Mesothelial cell of epicardium (in vitro differentiated cells): ENCODE measurements around the gene PNP. TPM values are rescaled to one million over a fixed set of nuclear protein-coding genes. Genes with fewer than 3 reads are reported as not detected.
"Not testable (repeated sequence)": the region's sequence is repeated elsewhere in the genome, so short reads cannot be mapped to it uniquely, and the experiment has no call there.

ENCODE experiments used
- DNase-seq, 2 experiments: peaks; one replicate each; pipeline ENCODE4 v3.0.0; 2021; ENCODE audit warnings: low spot score in 2 of 2; ENCODE audit not compliant: unreplicated experiment in 2 of 2
- H3K27ac Mint-ChIP-seq: 2 replicates; pipeline ENCODE4 v1.8.0; 2021; ENCODE audit warnings: mixed read lengths
- H3K27me3 Mint-ChIP-seq: 2 replicates; pipeline ENCODE4 v1.8.0; 2021; ENCODE audit warnings: low read depth, mixed read lengths
- H3K36me3 Mint-ChIP-seq: 2 replicates; pipeline ENCODE4 v1.8.0; 2021; ENCODE audit warnings: mixed read lengths
- H3K4me1 Mint-ChIP-seq: 2 replicates; pipeline ENCODE4 v1.8.0; 2021; ENCODE audit warnings: mixed read lengths
- H3K4me3 Mint-ChIP-seq: 2 replicates; pipeline ENCODE4 v1.8.0; 2021; ENCODE audit warnings: mild to moderate bottlenecking, moderate library complexity, mixed read lengths
- H3K9me3 Mint-ChIP-seq: 2 replicates; pipeline ENCODE4 v1.8.0; 2021; ENCODE audit warnings: mixed read lengths
- CTCF ChIP-seq: fragments of 200-600 bp; sonication (generic); IDR thresholded peaks from one replicate; pipeline ENCODE4 v1.5.0; 2021; ENCODE audit warnings: antibody characterized with exemption; ENCODE audit not compliant: unreplicated experiment
- total RNA-seq: library from RNA; stranded (reverse); gene quantifications from 3 replicates; pipeline ENCODE4 v1.2.1, GENCODE V29; 2021

PNP gene
- total RNA-seq, 1 donor from 2014 or later = 10.3 TPM

GRCh38 chr14:20441461-20441860 lies 27.7 kb upstream of the PNP start:
- Mint-ChIP-seq H3K4me3 (no peak overlapping the region), H3K27ac (no peak overlapping the region), H3K36me3 (peaks cover 11% of the 10 kb centered on the region), H3K9me3 (peaks cover 5% of the 10 kb centered on the region), H3K4me1 (no peaks in the 10 kb centered on the region), H3K27me3 (peaks cover 24% of the 10 kb centered on the region)
- no peak for DNase-seq
- TF ChIP-seq CTCF = no peak

GRCh38 chr14:20443650-20444049 lies 25.6 kb upstream of the PNP start:
- H3K27me3 Mint-ChIP-seq, H3K9me3 Mint-ChIP-seq, H3K4me1 Mint-ChIP-seq, H3K27ac Mint-ChIP-seq, DNase-seq, H3K4me3 Mint-ChIP-seq: not testable (repeated sequence)
- H3K36me3 Mint-ChIP-seq = peaks cover 29% of the 10 kb centered on the region

GRCh38 chr14:20446889-20447288 lies 22.3 kb upstream of the PNP start:
- TF ChIP-seq CTCF = no peak
- Mint-ChIP-seq H3K4me1 (no peaks in the 10 kb centered on the region), H3K27ac (no peak overlapping the region), H3K9me3 (peaks cover 5% of the 10 kb centered on the region), H3K36me3 (peaks cover 48% of the 10 kb centered on the region), H3K27me3 (no peaks in the 10 kb centered on the region), H3K4me3 (no peak overlapping the region)
- DNase-seq = no peak

GRCh38 chr14:20452831-20453230 lies 16.4 kb upstream of the PNP start:
- H3K4me3 Mint-ChIP-seq = peak overlapping the region; percentile 40
- peak overlapping the region; percentile 22 for H3K27ac Mint-ChIP-seq
- not testable (repeated sequence) for H3K9me3 Mint-ChIP-seq, H3K4me1 Mint-ChIP-seq, DNase-seq, H3K27me3 Mint-ChIP-seq
- H3K36me3 Mint-ChIP-seq = peaks cover 33% of the 10 kb centered on the region

- peaks cover 20% of the 10 kb centered on the region for H3K36me3 Mint-ChIP-seq
- H3K4me3 Mint-ChIP-seq = no peak within 1 kb of the TSS
- peak; percentile 96 for DNase-seq
- no peak within 1 kb of the TSS for H3K27ac Mint-ChIP-seq
- H3K4me1 Mint-ChIP-seq = peaks cover 2% of the 10 kb centered on the region
- TF ChIP-seq CTCF = no peak
- no peaks in the 10 kb centered on the region for H3K27me3 Mint-ChIP-seq
- no peaks in the 10 kb centered on the region for H3K9me3 Mint-ChIP-seq
Measured at GRCh38 chr14:20454516-20455354, 14.5 kb upstream of the PNP start, which contains the start of the genes APEX1 and OSGEP. APEX1 (plus strand) TSS chr14:20455226; CDS start chr14:20455646, 420 bp downstream. OSGEP (minus strand) TSS chr14:20454812; CDS start chr14:20454683, 129 bp downstream.

- H3K4me1 Mint-ChIP-seq = peaks cover 11% of the 10 kb centered on the region
- H3K27me3 Mint-ChIP-seq = no peaks in the 10 kb centered on the region
- H3K27ac Mint-ChIP-seq = no peak overlapping the region
- no peak for DNase-seq
- H3K9me3 Mint-ChIP-seq = no peaks in the 10 kb centered on the region
- H3K36me3 Mint-ChIP-seq = peaks cover 15% of the 10 kb centered on the region
- no peak for TF ChIP-seq CTCF
- H3K4me3 Mint-ChIP-seq = no peak overlapping the region
Measured at GRCh38 chr14:20455355-20456300, 13.6 kb upstream of the PNP start.
